ENCODE results near the gene GATD1.

Gene GATD1

DNA sequence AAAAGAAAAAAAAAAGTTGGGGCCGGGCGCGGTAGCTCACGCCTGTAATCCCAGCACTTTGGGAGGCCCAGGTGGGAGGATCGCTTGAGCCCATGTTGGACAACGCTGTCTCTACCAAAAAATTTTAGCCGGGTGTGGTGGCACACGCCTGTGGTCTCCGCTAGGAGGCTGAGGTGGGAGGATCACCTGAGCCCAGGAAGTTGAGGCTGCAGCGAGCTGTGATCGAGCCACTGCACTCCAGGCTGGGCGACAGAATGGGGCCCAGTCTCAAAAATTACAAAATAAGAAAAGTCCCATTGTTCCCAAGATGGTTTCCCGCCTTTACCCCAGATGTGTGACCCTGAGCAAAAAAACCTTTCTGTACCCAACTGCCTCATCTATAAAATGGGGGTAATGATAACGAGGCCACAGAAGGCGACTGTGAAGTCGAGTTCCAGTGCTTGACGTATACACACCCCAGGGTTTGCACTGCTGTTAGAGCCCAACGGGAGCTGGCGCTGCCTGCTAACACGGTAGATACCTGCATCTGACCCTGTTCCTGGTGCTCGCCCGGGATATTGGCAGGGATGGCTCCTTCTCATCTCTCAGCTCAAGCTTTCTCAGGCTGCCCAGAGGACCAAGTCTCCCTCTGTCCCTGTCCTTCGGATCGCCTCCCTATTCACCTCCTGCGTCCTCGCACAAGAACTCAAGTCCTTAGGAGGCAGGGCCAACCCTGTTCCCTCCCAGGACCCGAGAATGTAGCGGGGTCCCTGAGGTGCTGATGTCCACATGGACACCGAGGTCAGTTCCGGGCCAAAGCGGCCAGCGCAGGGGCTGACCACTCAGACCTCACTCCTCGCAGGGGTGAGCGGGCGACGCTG, 31.4 kb upstream of the GATD1 start:
- no peaks in the 10 kb centered on the region for H3K9me3 ChIP-seq (ENCODE audit: control insufficient read depth, low read length)
- H3K4me1 ChIP-seq, result peaks cover 4% of the 10 kb centered on the region
- peak overlapping the region; percentile 88 for H3K4me3 ChIP-seq (ENCODE audit: low read depth, low read length)
- no peaks in the 10 kb centered on the region for H3K36me3 ChIP-seq (ENCODE audit: control insufficient read depth, insufficient read depth, low read length)
- H3K9ac ChIP-seq, result peak overlapping the region; percentile 87
- TF ChIP-seq, protein P1, sequence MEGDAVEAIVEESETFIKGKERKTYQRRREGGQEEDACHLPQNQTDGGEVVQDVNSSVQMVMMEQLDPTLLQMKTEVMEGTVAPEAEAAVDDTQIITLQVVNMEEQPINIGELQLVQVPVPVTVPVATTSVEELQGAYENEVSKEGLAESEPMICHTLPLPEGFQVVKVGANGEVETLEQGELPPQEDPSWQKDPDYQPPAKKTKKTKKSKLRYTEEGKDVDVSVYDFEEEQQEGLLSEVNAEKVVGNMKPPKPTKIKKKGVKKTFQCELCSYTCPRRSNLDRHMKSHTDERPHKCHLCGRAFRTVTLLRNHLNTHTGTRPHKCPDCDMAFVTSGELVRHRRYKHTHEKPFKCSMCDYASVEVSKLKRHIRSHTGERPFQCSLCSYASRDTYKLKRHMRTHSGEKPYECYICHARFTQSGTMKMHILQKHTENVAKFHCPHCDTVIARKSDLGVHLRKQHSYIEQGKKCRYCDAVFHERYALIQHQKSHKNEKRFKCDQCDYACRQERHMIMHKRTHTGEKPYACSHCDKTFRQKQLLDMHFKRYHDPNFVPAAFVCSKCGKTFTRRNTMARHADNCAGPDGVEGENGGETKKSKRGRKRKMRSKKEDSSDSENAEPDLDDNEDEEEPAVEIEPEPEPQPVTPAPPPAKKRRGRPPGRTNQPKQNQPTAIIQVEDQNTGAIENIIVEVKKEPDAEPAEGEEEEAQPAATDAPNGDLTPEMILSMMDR (IDR thresholded peaks at IDR 0.05), result no peak
- no peaks in the 10 kb centered on the region for H3K27me3 ChIP-seq (ENCODE audit: control insufficient read depth, insufficient read depth, low read length)
- H3K27ac ChIP-seq, result peak overlapping the region; percentile 99
- peaks cover 3% of the 10 kb centered on the region for H3K79me2 ChIP-seq
- peak overlapping the region; percentile 96 for H2AFZ ChIP-seq
- peak overlapping the region; percentile 92 for H3K4me2 ChIP-seq (ENCODE audit: low read length)

DNA sequence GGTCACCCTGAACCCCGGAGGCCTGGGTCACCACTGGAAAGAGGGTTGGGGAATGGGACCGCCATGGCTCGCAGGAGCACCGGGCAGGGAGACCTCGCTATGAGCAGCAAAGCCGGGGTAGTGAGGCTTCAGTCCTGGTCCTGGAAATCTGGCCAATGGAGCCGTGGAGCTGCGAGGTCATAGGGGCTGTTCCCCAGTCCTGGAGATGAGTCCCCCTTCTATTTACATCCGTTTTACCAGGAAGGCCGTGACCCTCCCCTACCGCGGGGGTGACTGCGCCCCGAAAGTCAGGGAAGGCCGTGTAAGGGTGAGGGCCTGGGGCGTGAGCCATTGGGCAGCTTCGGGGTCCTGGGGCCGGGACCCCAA, 27.3 kb upstream of the GATD1 start:
- Histone ChIP-seq H3K27me3 (ENCODE audit: control insufficient read depth, insufficient read depth, low read length) (no peaks in the 10 kb centered on the region), H3K9ac (no peak overlapping the region), H3K4me2 (ENCODE audit: low read length) (peak overlapping the region; percentile 65), H3K79me2 (no peaks in the 10 kb centered on the region), H3K9me3 (ENCODE audit: control insufficient read depth, low read length) (no peaks in the 10 kb centered on the region), H3K4me1 (no peaks in the 10 kb centered on the region), H3K4me3 (ENCODE audit: low read depth, low read length) (peak overlapping the region; percentile 31), H3K27ac (no peak overlapping the region), H3K36me3 (ENCODE audit: control insufficient read depth, insufficient read depth, low read length) (no peaks in the 10 kb centered on the region), H2AFZ (no peak overlapping the region)
- TF ChIP-seq, protein P1 (IDR thresholded peaks at IDR 0.05), result no peak

DNA sequence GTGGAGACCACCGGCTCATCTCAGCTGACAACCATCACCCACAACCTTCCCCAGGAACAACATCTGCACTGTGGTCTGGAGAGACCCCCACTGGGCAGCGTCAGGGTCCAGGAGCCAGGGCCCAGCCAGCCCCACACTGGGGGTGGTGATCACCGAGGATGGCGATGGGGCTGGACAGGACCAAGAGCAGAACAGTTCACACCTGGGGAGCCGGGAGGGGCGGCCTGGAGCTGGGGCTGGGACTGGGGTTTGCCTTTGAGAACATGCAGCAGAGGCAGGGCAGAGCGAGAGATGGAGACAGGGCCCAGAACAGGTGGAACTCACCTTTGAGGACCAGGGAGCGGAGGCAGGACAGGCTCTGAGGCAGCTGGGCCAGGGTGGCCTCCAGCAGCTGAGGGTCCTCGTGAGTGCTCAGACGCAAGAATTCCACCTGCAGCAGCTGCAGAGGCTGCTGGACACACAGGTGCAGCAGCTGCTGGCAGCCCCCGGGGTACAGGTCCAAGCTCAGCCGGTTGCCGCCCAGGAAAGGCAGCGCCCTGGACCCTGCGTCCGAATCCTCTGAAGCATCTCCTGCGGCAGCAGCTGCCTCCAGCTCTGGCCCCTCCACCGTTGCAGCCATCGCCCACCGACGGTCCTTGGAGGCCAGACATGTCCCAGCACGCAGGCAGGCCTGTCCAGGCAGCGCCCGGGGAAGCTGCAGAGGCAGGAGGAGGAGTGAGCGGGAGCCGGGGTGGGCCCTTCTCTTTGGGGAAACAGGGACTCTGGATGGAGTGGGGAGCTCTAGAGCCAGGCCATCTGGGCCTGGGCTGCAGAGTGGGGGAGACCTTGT, 26.7 kb upstream of the GATD1 start:
- Histone ChIP-seq H3K27ac (no peak overlapping the region), H2AFZ (no peak overlapping the region), H3K4me3 (ENCODE audit: low read depth, low read length) (no peak overlapping the region), H3K36me3 (ENCODE audit: control insufficient read depth, insufficient read depth, low read length) (no peaks in the 10 kb centered on the region), H3K27me3 (ENCODE audit: control insufficient read depth, insufficient read depth, low read length) (no peaks in the 10 kb centered on the region), H3K4me1 (no peaks in the 10 kb centered on the region), H3K9ac (no peak overlapping the region), H3K9me3 (ENCODE audit: control insufficient read depth, low read length) (no peaks in the 10 kb centered on the region), H3K79me2 (no peaks in the 10 kb centered on the region), H3K4me2 (ENCODE audit: low read length) (peak overlapping the region; percentile 65)
- TF ChIP-seq, protein P1 (IDR thresholded peaks at IDR 0.05), result no peak

DNA sequence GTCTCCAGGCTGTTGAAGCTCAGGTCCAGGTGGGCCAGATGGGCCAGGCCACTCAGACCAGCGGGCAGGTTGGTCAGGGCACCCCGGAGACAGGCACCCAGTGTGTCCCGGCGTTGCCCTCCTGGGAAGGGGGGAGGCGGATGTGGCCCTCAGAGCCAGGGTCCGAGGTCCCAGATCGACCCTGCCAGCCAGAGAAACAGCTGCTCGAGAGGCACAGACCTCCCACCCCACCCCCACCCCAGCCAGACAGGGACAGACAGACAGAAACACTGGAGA, 26.1 kb upstream of the GATD1 start:
- H3K4me1 ChIP-seq, result no peaks in the 10 kb centered on the region
- H3K36me3 ChIP-seq (ENCODE audit: control insufficient read depth, insufficient read depth, low read length), result no peaks in the 10 kb centered on the region
- no peak overlapping the region for H3K27ac ChIP-seq
- H2AFZ ChIP-seq, result no peak overlapping the region
- H3K9me3 ChIP-seq (ENCODE audit: control insufficient read depth, low read length), result no peaks in the 10 kb centered on the region
- H3K4me2 ChIP-seq (ENCODE audit: low read length), result no peak overlapping the region
- no peaks in the 10 kb centered on the region for H3K27me3 ChIP-seq (ENCODE audit: control insufficient read depth, insufficient read depth, low read length)
- no peaks in the 10 kb centered on the region for H3K79me2 ChIP-seq
- TF ChIP-seq, protein P1 (IDR thresholded peaks at IDR 0.05), result no peak
- H3K4me3 ChIP-seq (ENCODE audit: low read depth, low read length), result no peak overlapping the region
- H3K9ac ChIP-seq, result no peak overlapping the region
